ENCODE measurements around the gene GTF2A1L. TPM values are rescaled to one million over a fixed set of nuclear protein-coding genes. Genes with fewer than 3 reads are reported as not detected.

GTF2A1L gene
- total RNA-seq, 4 donors from 2014 or later = 0.67 to 4.2 TPM; not detected in 2

- TF ChIP-seq CTCF (IDR thresholded peaks at IDR 0.05) (no peak), POLR2A (IDR thresholded peaks at IDR 0.05) (no peak)
- H3K27ac ChIP-seq = no peak overlapping the region
- WGBS, 2 donors = 79 to 84% methylated on average over 2 of the region's 2 CpGs
- peaks cover 12 to 36% of the 10 kb centered on the region in 2 donors for H3K4me1 ChIP-seq
- no peak for DNase-seq
- no peaks in the 10 kb centered on the region for H3K36me3 ChIP-seq
- H3K9me3 ChIP-seq = no peaks in the 10 kb centered on the region
- H3K4me3 ChIP-seq (replicated peaks in 1 of 3) = no peak overlapping the region
- intact Hi-C loops (cut with DNase I) = no loop called here
- H3K27me3 ChIP-seq = no peaks in the 10 kb centered on the region
Measured at GRCh38 chr2:48712151-48712550, 94.5 kb downstream of the GTF2A1L start.

- H3K4me3 ChIP-seq (replicated peaks in 1 of 3) = no peak overlapping the region
- 81 to 86% methylated on average over 1 of the region's 1 CpG for WGBS, 2 donors
- TF ChIP-seq CTCF (IDR thresholded peaks at IDR 0.05) (no peak), POLR2A (IDR thresholded peaks at IDR 0.05) (no peak)
- H3K36me3 ChIP-seq = no peaks in the 10 kb centered on the region
- H3K27me3 ChIP-seq = no peaks in the 10 kb centered on the region
- DNase-seq = peak in 1 of 2 donors; percentile 9
- H3K9me3 ChIP-seq = no peaks in the 10 kb centered on the region
- H3K27ac ChIP-seq = no peak overlapping the region
- intact Hi-C loops (cut with DNase I) = no loop called here
- H3K4me1 ChIP-seq = peaks cover 21 to 48% of the 10 kb centered on the region in 2 donors
Measured at GRCh38 chr2:48713647-48714046, 96.0 kb downstream of the GTF2A1L start.

DNA sequence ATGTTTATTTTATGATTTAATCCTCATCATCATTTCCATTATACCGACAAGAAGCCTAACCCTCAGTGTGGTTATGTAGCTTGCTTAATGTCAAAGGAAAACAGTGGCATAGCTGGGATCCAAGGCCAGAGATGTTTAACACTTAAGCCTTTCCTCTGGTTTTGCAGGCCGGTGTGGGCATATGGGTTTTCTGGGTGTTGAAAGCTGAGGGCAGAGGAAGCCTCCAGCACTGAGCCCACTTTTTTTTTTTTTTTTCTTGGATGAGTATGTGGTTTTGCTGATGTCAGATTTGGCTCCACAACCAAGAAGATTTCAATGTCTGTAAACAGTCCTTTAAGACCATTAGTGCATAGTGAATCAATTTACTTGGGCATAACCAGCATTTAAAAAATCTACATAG lies 96.6 kb downstream of the GTF2A1L start:
- 20 to 59% methylated on average over 2 of the region's 2 CpGs for WGBS, 2 donors
- no peak for DNase-seq
- intact Hi-C loops (cut with DNase I) = no loop called here
- H3K27me3 ChIP-seq = no peaks in the 10 kb centered on the region
- no peaks in the 10 kb centered on the region for H3K9me3 ChIP-seq
- no peak overlapping the region for H3K4me3 ChIP-seq (replicated peaks in 1 of 3)
- peak overlapping the region in 1 of 3 donors; percentile 29 for H3K27ac ChIP-seq
- H3K36me3 ChIP-seq = no peaks in the 10 kb centered on the region
- TF ChIP-seq CTCF (IDR thresholded peaks at IDR 0.05) (no peak), POLR2A (IDR thresholded peaks at IDR 0.05) (no peak)
- peaks cover 21 to 54% of the 10 kb centered on the region in 2 donors for H3K4me1 ChIP-seq

DNA sequence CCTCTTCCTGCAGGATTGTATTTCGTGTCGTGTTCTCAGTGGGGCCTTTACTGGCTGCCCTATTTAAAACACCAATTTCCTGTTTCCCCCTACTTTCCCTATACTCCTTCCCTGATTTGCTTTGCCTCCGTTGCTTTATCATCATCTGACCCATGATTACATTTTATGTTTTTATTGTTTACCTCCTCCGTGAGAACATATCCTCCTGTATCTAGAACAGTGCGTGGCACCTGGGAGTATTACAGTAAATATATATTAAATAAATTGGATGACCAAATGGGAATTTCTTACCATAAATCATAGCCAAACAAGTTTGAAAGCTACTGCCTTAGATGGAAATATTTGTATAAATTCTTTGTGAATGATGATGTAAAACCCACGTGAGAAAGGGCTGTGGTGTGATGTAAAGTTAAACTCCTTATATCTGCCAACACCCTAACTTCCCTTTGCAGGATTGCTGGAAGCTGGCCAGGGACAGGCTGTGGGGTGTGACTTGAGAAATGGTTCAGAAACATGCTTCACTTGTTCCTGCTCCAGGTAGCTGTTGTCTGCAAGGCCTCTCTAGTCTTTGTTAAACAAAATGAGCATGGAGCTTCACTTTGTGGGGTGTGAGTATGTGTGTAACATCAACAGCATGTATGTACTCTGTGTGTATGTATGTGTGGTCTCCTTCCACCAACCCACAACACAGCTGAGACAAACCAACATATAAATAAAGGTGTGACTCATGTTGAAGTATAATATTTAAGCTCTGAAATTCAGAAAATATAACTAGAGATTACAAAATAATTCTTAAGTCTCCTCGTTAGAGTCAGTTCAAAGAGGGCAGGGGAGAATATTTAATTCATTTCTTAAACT lies 97.6 kb downstream of the GTF2A1L start:
- Histone ChIP-seq H3K27ac (peak overlapping the region; percentile 29 to 61 (median 33)), H3K4me1 (peaks cover 21 to 57% of the 10 kb centered on the region in 2 donors), H3K27me3 (no peaks in the 10 kb centered on the region), H3K9me3 (no peaks in the 10 kb centered on the region), H3K4me3 (replicated peaks in 1 of 3) (no peak overlapping the region), H3K36me3 (no peaks in the 10 kb centered on the region)
- intact Hi-C loops (cut with DNase I) = no loop called here
- WGBS, 2 donors = 66 to 69% methylated on average over 7 of the region's 7 CpGs
- no peak for TF ChIP-seq CTCF (IDR thresholded peaks at IDR 0.05)
- TF ChIP-seq POLR2A (IDR thresholded peaks at IDR 0.05) = no peak
- peak; percentile 87 to 90 for DNase-seq

DNA sequence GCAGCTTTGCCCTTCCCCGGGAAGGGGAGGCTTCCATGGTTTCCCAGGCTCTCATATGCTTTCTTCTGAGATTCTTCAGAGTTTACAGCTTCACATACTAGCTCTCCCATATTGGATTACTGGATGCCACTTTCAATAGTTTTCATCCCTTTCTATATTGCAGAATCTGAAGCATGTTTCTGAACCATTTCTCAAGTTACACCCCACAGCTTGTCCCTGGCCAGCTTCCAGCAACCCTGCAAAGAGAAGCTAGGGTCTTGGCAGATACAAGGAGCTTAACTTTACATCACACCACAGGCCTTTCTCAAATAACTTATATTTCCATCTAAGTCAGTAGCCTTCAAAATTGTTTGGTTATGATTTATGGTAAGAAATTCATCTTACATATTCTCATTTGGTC lies 98.3 kb downstream of the GTF2A1L start:
- intact Hi-C loops (cut with DNase I) = no loop called here
- H3K9me3 ChIP-seq = no peaks in the 10 kb centered on the region
- H3K4me3 ChIP-seq (replicated peaks in 1 of 3) = no peak overlapping the region
- no peaks in the 10 kb centered on the region for H3K27me3 ChIP-seq
- no peak for TF ChIP-seq CTCF (IDR thresholded peaks at IDR 0.05)
- no peak for TF ChIP-seq POLR2A (IDR thresholded peaks at IDR 0.05)
- 39 to 50% methylated on average over 1 of the region's 1 CpG for WGBS, 2 donors
- peak overlapping the region; percentile 29 to 61 (median 33) for H3K27ac ChIP-seq
- peak; percentile 32 to 43 for DNase-seq
- H3K4me1 ChIP-seq = peaks cover 21 to 57% of the 10 kb centered on the region in 2 donors
- H3K36me3 ChIP-seq = no peaks in the 10 kb centered on the region

Data from thyroid gland (tissue), 4 donors.